Measurements from ENCODE around the gene DNMT3L. TPM values are rescaled to one million over a fixed set of nuclear protein-coding genes. Genes with fewer than 3 reads are reported as not detected.
"Not testable (repeated sequence)": the region's sequence is repeated elsewhere in the genome, so short reads cannot be mapped to it uniquely, and the experiment has no call there.

DNMT3L gene
- total RNA-seq, 1 donor from 2014 or later = not detected

- peaks cover 7% of the 10 kb centered on the region for H3K27me3 ChIP-seq (ENCODE audit: low read depth)
- no peak overlapping the region for H3K27ac ChIP-seq (replicated peaks)
- H3K9me3 ChIP-seq (replicated peaks) = peaks cover 17% of the 10 kb centered on the region
- TF ChIP-seq CTCF (IDR thresholded peaks at IDR 0.05; ENCODE audit: borderline replicate concordance) = no peak
- DNase-seq = no peak
- H3K36me3 ChIP-seq = no peaks in the 10 kb centered on the region
- intact Hi-C loops (cut with micrococcal nuclease) = no loop called here
- no peak overlapping the region for H3K4me3 ChIP-seq
- no peaks in the 10 kb centered on the region for H3K4me1 ChIP-seq
Observed at GRCh38 chr21:44255511-44255981, 6.2 kb downstream of the DNMT3L start.

GRCh38 chr21:44253832-44254710, 7.6 kb downstream of the DNMT3L start:
- Histone ChIP-seq H3K36me3 (no peaks in the 10 kb centered on the region), H3K9me3 (replicated peaks) (peaks cover 4% of the 10 kb centered on the region), H3K4me1 (no peaks in the 10 kb centered on the region), H3K4me3 (no peak overlapping the region), H3K27ac (replicated peaks) (no peak overlapping the region), H3K27me3 (ENCODE audit: low read depth) (peaks cover 7% of the 10 kb centered on the region)
- no peak for TF ChIP-seq CTCF (IDR thresholded peaks at IDR 0.05; ENCODE audit: borderline replicate concordance)
- DNase-seq = no peak
- intact Hi-C loops (cut with micrococcal nuclease) = no loop called here

- H3K27ac ChIP-seq (replicated peaks); H3K27me3 ChIP-seq (ENCODE audit: low read depth); H3K4me1 ChIP-seq; DNase-seq; intact Hi-C loops (cut with micrococcal nuclease); H3K9me3 ChIP-seq (replicated peaks); H3K4me3 ChIP-seq; H3K36me3 ChIP-seq: not testable (repeated sequence)
Observed at GRCh38 chr21:44249204-44250037, 12.3 kb downstream of the DNMT3L start.

- H3K4me3 ChIP-seq; intact Hi-C loops (cut with micrococcal nuclease); H3K9me3 ChIP-seq (replicated peaks); H3K36me3 ChIP-seq; H3K27me3 ChIP-seq (ENCODE audit: low read depth); DNase-seq; H3K4me1 ChIP-seq; H3K27ac ChIP-seq (replicated peaks): not testable (repeated sequence)
Observed at GRCh38 chr21:44247904-44248303, 13.8 kb downstream of the DNMT3L start.

DNA sequence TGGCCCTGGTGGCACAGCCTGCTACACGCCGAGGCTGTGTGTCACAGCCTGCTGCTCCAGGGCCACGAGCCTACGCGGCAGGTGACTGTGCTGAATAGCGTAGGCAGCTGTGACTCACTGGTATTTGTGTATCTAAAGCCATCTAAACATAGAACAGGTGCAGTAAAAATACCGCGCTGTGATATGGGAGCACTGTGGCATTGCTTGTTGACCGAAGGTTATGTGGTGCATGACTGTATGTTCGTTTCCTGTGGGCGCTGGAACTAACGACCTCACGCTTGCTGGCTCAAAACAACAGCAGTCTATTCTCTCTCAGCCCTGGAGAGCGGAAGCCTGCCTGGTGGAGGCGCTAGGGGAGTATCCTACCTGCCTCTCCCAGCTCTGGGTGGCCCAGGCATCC, 17.7 kb downstream of the DNMT3L start:
- H3K4me1 ChIP-seq; intact Hi-C loops (cut with micrococcal nuclease); H3K4me3 ChIP-seq; H3K27me3 ChIP-seq (ENCODE audit: low read depth); DNase-seq; H3K9me3 ChIP-seq (replicated peaks); H3K36me3 ChIP-seq; H3K27ac ChIP-seq (replicated peaks): not testable (repeated sequence)

GRCh38 chr21:44241281-44241680, 20.4 kb downstream of the DNMT3L start:
- intact Hi-C loops (cut with micrococcal nuclease) = not testable (repeated sequence)

GRCh38 chr21:44240842-44241241, 20.9 kb downstream of the DNMT3L start, which contains the start of gene ICOSLG:
ICOSLG (minus strand) TSS chr21:44240943; CDS start chr21:44240817, 126 bp downstream.
- intact Hi-C loops (cut with micrococcal nuclease); H3K9me3 ChIP-seq (replicated peaks); H3K27me3 ChIP-seq (ENCODE audit: low read depth); DNase-seq; H3K27ac ChIP-seq (replicated peaks); H3K36me3 ChIP-seq; H3K4me3 ChIP-seq; H3K4me1 ChIP-seq: not testable (repeated sequence)

More at GRCh38 chr21:44241281-44241680, 20.4 kb downstream of the DNMT3L start:
- H3K27me3 ChIP-seq (ENCODE audit: low read depth); H3K36me3 ChIP-seq; DNase-seq; H3K9me3 ChIP-seq (replicated peaks); H3K4me1 ChIP-seq; H3K4me3 ChIP-seq; H3K27ac ChIP-seq (replicated peaks): not testable (repeated sequence)

GRCh38 chr21:44240353-44240752, 21.3 kb downstream of the DNMT3L start:
- DNase-seq; H3K27ac ChIP-seq (replicated peaks); intact Hi-C loops (cut with micrococcal nuclease); H3K9me3 ChIP-seq (replicated peaks); H3K4me1 ChIP-seq; H3K4me3 ChIP-seq; H3K27me3 ChIP-seq (ENCODE audit: low read depth); H3K36me3 ChIP-seq: not testable (repeated sequence)

DNA sequence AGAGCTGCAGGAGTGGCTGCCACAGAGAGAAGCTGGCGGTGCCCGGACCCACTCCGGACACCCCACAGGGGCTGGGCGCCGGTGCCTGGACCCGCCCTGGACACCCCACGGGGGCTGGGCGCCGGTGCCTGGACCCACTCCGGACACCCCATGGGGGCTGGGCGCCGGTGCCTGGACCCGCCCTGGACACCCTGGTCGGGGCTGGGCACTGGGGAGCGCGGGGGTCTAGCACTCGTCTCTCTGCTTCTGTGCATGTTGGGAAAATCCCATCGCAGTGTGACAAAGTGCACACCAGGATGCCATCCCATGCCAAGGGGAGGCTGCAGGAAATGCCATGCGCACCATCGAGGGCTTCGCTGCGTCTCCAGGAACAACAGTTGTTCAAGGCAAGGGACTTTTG, 32.1 kb downstream of the DNMT3L start:
- H3K9me3 ChIP-seq (replicated peaks); H3K27me3 ChIP-seq (ENCODE audit: low read depth); H3K27ac ChIP-seq (replicated peaks); H3K36me3 ChIP-seq; H3K4me3 ChIP-seq; intact Hi-C loops (cut with micrococcal nuclease); H3K4me1 ChIP-seq: not testable (repeated sequence)
- peak; percentile 2 for DNase-seq

DNA sequence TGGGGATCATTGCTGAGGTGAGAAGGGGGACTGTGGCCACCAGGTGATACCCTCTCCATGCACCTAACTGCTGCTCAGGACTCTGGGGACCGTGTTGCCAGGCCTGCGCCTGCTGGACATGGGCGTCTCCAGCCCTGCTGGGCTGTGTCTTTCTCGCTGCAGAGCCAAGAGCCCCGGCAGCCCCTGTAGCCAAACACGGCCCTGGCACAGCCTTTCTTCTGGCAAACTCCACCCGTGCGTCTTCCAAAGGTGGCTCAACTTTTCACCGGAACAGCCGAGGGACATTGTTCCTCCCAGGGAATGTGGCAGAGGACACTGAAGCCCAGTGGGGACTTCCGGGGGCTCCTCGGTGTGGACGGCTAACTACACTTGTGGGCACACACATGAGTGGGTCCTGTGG, 33.6 kb downstream of the DNMT3L start:
- H3K36me3 ChIP-seq, DNase-seq: not testable (repeated sequence)

DNA sequence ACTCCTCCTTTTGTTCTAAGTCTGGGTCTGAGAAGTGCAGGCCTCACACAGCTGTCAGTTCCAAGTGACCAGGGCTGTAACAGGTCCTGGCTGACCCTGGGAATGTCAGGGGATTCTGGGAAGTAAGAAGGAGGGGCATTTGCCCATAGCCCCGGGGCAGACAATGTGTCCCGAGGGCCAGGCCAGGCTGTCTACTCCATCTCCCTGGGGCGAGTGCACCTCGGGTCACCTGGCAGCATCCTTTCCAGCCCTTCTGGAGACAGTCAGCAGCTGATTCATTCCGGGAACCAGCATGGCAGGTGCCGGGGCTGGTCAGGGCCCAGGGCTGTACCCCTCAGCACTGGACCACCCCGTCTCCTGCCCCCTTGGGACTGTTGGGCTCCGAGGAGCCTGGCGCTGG, 34.1 kb downstream of the DNMT3L start:
- intact Hi-C loops (cut with micrococcal nuclease); H3K36me3 ChIP-seq; H3K4me3 ChIP-seq; H3K27me3 ChIP-seq (ENCODE audit: low read depth); H3K27ac ChIP-seq (replicated peaks); H3K9me3 ChIP-seq (replicated peaks); DNase-seq; H3K4me1 ChIP-seq: not testable (repeated sequence)

More for the DNA sequence above, 33.6 kb downstream of the DNMT3L start:
- H3K27ac ChIP-seq (replicated peaks); intact Hi-C loops (cut with micrococcal nuclease); H3K4me1 ChIP-seq; H3K4me3 ChIP-seq; H3K27me3 ChIP-seq (ENCODE audit: low read depth); H3K9me3 ChIP-seq (replicated peaks): not testable (repeated sequence)
